Pancreas (tissue), 10 donors: ENCODE results near the gene GTPBP3. TPM values are rescaled to one million over a fixed set of nuclear protein-coding genes. Genes with fewer than 3 reads are reported as not detected.

Experiments
- ATAC-seq, 4 donors: fragments of 200-7000 bp; cut with Tn5 transposase; one replicate each; pipeline versions ENCODE4 v1.8.0 to v1.9.1; 2020; ENCODE audit warnings: mild to moderate bottlenecking in 4 of 4, moderate library complexity in 4 of 4
- DNase-seq, 6 donors: peaks; one replicate each; pipeline ENCODE4 v3.0.0-alpha.2; 2020
- FAIRE-seq: peaks from 2 replicates; lab custom pipeline; 2012; peaks lifted over from hg19 to GRCh38; lab: Jason Lieb, UNC
- H3K27ac ChIP-seq, 4 donors: fragments of 200-600 bp; sonication (generic); 1 replicate in 3 of 4; 2 replicates in 1 of 4; pipeline versions ENCODE4 v1.5.0 to v1.8.0; 2020
- H3K27me3 ChIP-seq, 4 donors: fragments of 200-600 bp; one replicate each; pipeline ENCODE4 v1.8.0; 2021
- H3K36me3 ChIP-seq, 3 donors: fragments of 200-600 bp; sonication (generic) in 1 of 3; one replicate each; pipeline versions ENCODE4 v1.5.0 to v1.8.0; 2020 to 2021
- H3K4me1 ChIP-seq, 3 donors: fragments of 200-600 bp; one replicate each; pipeline ENCODE4 v1.8.0; 2021
- H3K4me3 ChIP-seq, 4 donors: fragments of 200-600 bp; sonication (generic) in 2 of 4; one replicate each; pipeline versions ENCODE4 v1.5.0 to v1.8.0; 2020 to 2021
- H3K9me3 ChIP-seq, 4 donors: fragments of 200-600 bp; one replicate each; pipeline ENCODE4 v1.8.0; 2021
- WGBS, 2 donors: extraction: QIAGEN DNeasy Blood & Tissue Kit; methylation state at CpG; one replicate each; pipeline ENCODE4 v1.1.7; 2013; 5-methylcytosine and 5-hydroxymethylcytosine counted together
- intact Hi-C, 3 donors: fragments of 100-400 bp; cut with DNase I; formaldehyde crosslinking; loops; one replicate each; pipeline versions ENCODE4 v1.11.1 to v1.14.2; 2022
- polyA plus RNA-seq, 2 donors: library from polyadenylated mRNA; stranded (reverse); fragments of 200-250 nt; gene quantifications; one replicate each; pipeline ENCODE4 v1.2.3, GENCODE V29; 2013
- total RNA-seq, 6 donors: library from RNA; stranded (reverse); fragmentation: NEBNext Ultra II Directional in 4 of 6; extraction: Animal tissue kit (Norgen Biotek cat#: 25700) in 4 of 6; gene quantifications; one replicate each; pipeline versions ENCODE4 v1.2.1 to v1.2.4, GENCODE V29; 2021 to 2023
- TF ChIP-seq, protein P1 (sequence below), 4 donors: fragments of 200-600 bp; sonication (generic) in 3 of 4; IDR thresholded peaks; one replicate each; pipeline versions ENCODE4 v1.5.0 to v1.8.0; 2021; ENCODE audit warnings: antibody characterized with exemption in 4 of 4
- donor health status: healthy with polysubstance abuse.
- donor health status: DM: no; HTN: no; CAD: no; lungs with moderate emphysema.
- donor health status: DM: no; HTN: no; CAD: no.
- donor health status: control.
- donor health status: control.
- donor health status: Bipolar disorder and iron deficiency.
- donor health status: DM: yes; HTN: yes; CAD: no.
- donor health status: DM: no; HTN: no; CAD: no.
- donor health status: DM: no; HTN: no; CAD: no.
- donor health status: DM: yes; HTN: yes; CAD: no.

Gene GTPBP3
- total RNA-seq (10 to 100 TPM in 3 of 6 donors, 1 to 10 TPM in 3; 9.1 to 15.2 (median 11.2) TPM), polyA plus RNA-seq (10 to 100 TPM; 17.9 to 28.2 TPM)

- ATAC-seq: peak; percentile 83 to 93 (median 88)
- no peaks in the 10 kb centered on the region for H3K36me3 ChIP-seq
- TF ChIP-seq, protein P1, sequence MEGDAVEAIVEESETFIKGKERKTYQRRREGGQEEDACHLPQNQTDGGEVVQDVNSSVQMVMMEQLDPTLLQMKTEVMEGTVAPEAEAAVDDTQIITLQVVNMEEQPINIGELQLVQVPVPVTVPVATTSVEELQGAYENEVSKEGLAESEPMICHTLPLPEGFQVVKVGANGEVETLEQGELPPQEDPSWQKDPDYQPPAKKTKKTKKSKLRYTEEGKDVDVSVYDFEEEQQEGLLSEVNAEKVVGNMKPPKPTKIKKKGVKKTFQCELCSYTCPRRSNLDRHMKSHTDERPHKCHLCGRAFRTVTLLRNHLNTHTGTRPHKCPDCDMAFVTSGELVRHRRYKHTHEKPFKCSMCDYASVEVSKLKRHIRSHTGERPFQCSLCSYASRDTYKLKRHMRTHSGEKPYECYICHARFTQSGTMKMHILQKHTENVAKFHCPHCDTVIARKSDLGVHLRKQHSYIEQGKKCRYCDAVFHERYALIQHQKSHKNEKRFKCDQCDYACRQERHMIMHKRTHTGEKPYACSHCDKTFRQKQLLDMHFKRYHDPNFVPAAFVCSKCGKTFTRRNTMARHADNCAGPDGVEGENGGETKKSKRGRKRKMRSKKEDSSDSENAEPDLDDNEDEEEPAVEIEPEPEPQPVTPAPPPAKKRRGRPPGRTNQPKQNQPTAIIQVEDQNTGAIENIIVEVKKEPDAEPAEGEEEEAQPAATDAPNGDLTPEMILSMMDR (IDR thresholded peaks at IDR 0.05): no peak
- DNase-seq: peak; percentile 93 to 98 (median 96)
- no peaks in the 10 kb centered on the region for H3K9me3 ChIP-seq
- peak within 1 kb of the TSS; percentile 33 to 77 (median 71) for H3K4me3 ChIP-seq
- intact Hi-C loops: no loop called here
- FAIRE-seq: peak; percentile 59
- H3K27ac ChIP-seq: peak within 1 kb of the TSS; percentile 61 to 91 (median 82)
- no peaks in the 10 kb centered on the region for H3K27me3 ChIP-seq
- WGBS, 2 donors: 0 to 1% methylated on average over 41 of the region's 41 CpGs
- H3K4me1 ChIP-seq: peaks cover 0 to 16% (median 15%) of the 10 kb centered on the region in 3 donors
Observed at GRCh38 chr19:17336872-17337674, at the start of gene GTPBP3. GTPBP3 (plus strand) TSS chr19:17337553; CDS start chr19:17337612, 59 bp downstream.

DNA sequence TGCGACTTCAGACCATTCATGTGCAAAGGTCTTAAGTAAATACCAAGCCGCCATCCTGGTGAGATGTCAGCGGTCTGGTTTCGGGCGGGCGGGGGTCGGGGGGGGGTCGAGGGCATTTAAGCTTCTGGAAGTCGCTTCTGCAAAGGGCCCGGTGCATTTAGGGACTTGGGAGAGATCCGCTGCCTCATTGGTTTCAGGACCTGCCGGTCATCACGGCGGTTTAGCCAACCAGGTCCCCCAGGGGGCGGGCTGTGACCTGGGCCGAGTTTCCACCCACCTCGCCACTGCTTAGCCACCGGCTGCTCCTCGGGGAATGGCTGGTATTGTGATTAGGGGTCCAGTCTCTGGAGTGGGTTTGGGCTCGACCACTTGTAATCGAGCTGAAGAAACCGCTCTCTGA lies 47.9 kb upstream of the GTPBP3 start:
- DNase-seq: peak in 4 of 6 donors; percentile 45 to 74 (median 60)
- FAIRE-seq: no peak

GRCh38 chr19:17292301-17293074 lies 44.9 kb upstream of the GTPBP3 start:
- Histone ChIP-seq H3K36me3 (no peaks in the 10 kb centered on the region), H3K27me3 (no peaks in the 10 kb centered on the region), H3K27ac (peak overlapping the region in 1 of 4 donors; percentile 46), H3K4me1 (no peaks in the 10 kb centered on the region), H3K9me3 (no peaks in the 10 kb centered on the region), H3K4me3 (peak overlapping the region in 3 of 4 donors; percentile 4 to 54 (median 28))
- intact Hi-C loops: no loop called here
- DNase-seq: peak in 5 of 6 donors; percentile 36 to 82 (median 59)
- 44 to 52% methylated on average over 46 of the region's 46 CpGs for WGBS, 2 donors
- ATAC-seq: peak; percentile 67 to 95 (median 88)
- no peak for FAIRE-seq
- TF ChIP-seq, protein P1 (IDR thresholded peaks at IDR 0.05): peak in 2 of 4 donors; percentile 26 to 29

More for the DNA sequence above, 47.9 kb upstream of the GTPBP3 start:
- H3K27ac ChIP-seq: no peak overlapping the region
- ATAC-seq: peak in 3 of 4 donors; percentile 28 to 55 (median 32)
- H3K9me3 ChIP-seq: no peaks in the 10 kb centered on the region
- no peaks in the 10 kb centered on the region for H3K4me1 ChIP-seq
- 17 to 21% methylated on average over 22 of the region's 22 CpGs for WGBS, 2 donors
- intact Hi-C loops: loop anchor here in 2 of 3 donors (10.0 kb wide), 1 partner anchor 225 kb away; no protein-coding TSS in a partner anchor
- no peaks in the 10 kb centered on the region for H3K36me3 ChIP-seq
- TF ChIP-seq, protein P1 (IDR thresholded peaks at IDR 0.05): no peak
- H3K4me3 ChIP-seq: no peak overlapping the region
- H3K27me3 ChIP-seq: no peaks in the 10 kb centered on the region

DNA sequence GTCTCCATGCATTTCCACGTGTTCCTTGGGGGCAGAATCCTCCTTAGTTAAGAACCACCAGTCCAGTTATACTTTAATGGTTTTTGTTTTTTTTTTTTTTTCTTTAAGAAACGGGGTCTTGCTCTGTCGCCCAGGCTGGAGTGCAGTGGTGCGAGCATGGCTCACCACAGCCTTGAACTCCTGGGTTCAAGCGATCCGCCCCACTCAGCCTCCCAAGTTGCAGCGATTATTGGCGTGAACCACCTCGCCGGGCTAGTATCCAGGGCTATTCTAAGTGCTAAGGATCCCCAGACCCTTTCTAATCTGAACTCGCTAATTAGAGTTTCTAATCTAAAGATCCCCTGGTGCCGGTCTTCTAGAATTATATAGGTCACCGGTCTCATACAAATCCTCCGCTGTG lies 43.7 kb upstream of the GTPBP3 start:
- 93% methylated on average over 14 of the region's 14 CpGs for WGBS, 2 donors
- H3K36me3 ChIP-seq: no peaks in the 10 kb centered on the region
- H3K9me3 ChIP-seq: no peaks in the 10 kb centered on the region
- H3K4me3 ChIP-seq: no peak overlapping the region
- intact Hi-C loops: no loop called here
- FAIRE-seq: no peak
- TF ChIP-seq, protein P1 (IDR thresholded peaks at IDR 0.05): no peak
- H3K27ac ChIP-seq: no peak overlapping the region
- DNase-seq: no peak
- no peaks in the 10 kb centered on the region for H3K4me1 ChIP-seq
- no peak for ATAC-seq
- no peaks in the 10 kb centered on the region for H3K27me3 ChIP-seq
